Hematopoietic multipotent progenitor cell treated with erythropoietin and hydrocortisone succinate and interleukin-3 and kit ligand, for 17 days (in vitro differentiated cells): ENCODE data around the gene STAT2.
A peak's percentile ranks its signal among the peaks of the same experiment; 100 is the strongest.
"Not testable (repeated sequence)": the region's sequence is repeated elsewhere in the genome, so short reads cannot be mapped to it uniquely, and the experiment has no call there.

Experiments used
- DNase-seq: peaks from one replicate; pipeline ENCODE4 v3.0.0-alpha.2; 2015; ENCODE audit warnings: low spot score

Gene STAT2

DNA sequence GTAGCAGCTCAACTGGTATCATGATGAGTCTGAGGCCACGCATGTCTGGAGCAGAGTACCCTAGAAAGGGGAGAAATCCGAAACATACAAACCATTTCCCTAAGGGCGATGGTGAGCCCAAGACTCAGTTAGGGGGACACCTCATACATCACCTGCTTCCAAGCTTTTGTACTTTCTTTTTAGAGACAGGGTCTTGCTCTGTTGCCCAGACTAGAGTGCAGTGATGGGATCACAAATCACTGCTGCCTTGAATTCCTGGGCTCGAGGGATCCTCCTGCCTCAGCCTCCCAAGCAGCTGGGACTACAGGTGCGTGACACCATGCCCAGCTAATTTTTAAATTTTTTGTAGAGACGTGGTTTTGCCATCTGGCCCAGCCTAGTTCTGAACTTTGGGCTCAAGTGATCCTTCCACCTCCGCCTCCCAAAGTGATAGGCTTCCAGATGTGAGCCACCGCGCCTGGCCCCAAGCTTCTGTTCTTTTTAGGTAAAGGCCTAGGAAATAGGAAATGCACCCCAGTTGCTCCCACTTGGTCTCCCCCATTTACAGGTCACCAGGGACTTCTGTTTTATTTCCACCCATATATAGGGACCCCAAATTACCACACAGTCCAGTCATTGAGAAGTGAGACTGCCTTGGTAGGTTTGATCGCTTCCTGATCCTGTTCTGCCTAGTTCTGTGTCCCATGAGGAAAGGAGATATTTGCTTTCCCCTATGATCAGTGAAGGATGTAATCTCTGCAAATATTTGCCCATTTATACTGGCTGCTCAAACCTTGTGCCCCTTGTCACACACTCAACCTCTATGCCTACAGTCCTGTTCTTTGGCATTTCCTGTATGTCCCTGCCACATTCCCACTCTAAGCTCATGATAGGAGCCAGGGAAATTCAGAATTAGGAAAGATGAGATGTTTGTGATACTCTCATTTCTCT, 2.5 kb upstream of the STAT2 start, which contains the start of gene APOF:
Gene APOF, minus strand, starts transcription at position 728 of the 930 bp plus-strand sequence. Its CDS starts 112 bp downstream, at position 616.
- no peak for DNase-seq

DNA sequence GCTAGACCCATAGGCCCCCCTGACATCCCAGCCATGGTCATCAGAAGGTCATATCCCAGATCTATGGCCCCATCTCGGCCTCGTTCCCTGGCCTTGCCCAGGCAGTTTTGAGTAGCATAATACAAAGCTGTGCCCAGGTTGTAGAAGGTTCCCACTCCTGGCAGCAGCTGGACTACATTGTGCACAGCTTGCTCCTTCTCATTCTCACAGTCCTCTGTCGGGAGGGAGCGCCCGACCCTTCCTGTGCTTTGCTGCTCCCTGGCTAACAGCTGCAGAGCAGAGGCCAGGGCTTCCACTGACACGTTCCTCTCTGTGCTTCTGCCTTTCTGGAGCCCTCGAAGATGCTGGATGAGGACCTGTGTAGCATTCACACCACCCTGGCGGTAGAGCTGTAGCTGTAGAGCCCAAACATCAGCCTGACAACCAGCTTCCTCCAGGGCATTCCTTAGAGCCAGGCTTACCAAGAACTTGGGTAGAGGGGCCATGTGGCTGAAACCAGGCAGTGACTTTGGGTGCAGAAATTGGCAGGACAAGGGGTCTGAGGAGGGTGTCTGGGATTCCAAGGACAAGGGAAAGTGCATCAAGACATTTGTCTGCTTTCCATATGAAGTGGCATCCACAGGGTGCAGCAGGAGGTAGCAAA, 1.7 kb upstream of the STAT2 start:
- no peak for DNase-seq

DNA sequence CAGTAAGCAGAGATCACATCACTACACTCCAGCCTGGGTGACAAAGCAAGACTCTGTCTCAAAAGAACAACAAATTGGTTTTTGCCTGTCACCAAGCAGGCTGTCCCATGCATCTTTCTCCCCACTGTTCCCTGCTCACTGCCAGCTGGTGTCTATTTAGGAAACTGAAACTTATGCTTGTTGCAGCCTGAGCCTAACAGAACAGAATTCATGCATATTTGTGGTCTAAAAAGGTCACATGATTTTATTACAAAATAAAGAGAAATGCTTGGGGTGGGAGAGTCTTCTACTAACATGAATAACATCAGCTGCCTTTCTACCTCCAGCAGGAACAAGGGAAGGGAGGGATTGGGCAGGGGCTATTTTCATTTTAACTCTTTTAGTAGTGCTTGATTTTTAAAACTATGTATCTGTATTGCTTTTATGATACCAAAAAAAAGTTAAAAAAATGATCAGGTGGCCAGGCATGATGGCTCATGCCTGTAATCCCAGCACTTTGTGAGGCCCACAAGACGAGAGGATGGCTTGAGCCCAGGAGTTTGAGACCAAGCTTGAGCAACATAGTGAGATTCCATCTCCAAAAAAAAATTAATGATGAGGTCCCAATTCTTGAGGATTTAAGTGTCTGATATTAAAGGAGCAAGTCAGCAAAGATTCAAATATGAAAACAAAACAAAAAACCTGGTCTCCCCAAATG, 923 bp downstream of the STAT2 start:
- no peak for DNase-seq

DNA sequence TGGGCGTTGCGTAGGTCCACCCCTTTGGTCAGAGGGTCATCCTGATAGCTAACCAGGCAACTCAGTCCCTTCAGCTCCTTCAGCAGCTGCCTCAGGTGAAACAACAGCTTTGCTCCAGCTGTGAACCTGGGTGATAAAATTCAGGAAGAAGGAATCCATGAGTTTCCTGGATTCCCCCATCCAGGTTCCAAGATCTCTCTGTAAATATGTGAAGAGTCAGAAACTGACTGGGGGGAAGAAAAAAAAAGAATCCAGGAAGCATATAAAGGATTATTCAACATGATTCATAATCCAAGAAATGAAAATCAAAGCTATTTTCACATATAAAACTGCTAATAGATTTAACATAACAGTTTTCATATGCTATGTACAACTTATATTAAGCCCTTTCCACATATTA, 8.6 kb downstream of the STAT2 start:
- DNase-seq = no peak

DNA sequence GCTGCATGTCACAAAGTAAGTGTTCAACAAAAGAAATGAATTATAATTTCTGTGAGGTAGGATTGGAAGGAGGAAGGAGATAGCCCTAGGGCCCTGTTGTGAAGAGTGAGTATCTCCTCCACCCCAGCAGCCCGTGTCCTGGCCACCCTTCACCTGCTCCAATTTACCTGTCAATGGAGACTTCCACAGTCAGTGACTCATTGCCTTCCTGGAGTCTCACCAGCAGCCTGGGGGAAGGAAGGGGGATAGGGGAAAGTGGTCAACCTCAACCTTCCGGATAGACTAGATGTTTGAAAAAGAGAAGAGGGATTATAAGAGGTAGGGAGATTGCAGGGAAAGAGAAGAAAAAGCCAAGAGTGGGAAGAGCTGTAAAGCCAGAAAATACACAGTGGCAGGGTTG, 9.2 kb downstream of the STAT2 start:
- no peak for DNase-seq

DNA sequence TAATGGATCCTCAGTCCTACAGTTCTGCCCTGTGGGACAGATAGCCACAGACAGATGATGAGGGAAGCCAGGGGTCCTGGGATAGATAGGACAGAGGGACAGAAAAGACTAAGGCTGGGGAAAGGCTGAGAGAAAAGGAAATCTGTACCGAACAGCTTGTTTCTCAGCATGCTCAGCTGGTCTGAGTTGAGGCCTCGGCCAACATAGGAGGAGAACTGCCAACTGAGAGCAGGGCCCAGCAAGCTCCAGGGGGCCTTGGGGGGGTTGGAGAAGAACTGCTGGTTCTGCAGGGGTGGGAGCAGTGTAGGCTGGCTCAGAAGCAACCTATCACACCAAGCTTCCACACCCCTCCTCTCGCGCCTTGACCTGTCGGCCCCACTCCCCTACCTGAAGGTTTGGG, 11.1 kb downstream of the STAT2 start:
- no peak for DNase-seq

DNA sequence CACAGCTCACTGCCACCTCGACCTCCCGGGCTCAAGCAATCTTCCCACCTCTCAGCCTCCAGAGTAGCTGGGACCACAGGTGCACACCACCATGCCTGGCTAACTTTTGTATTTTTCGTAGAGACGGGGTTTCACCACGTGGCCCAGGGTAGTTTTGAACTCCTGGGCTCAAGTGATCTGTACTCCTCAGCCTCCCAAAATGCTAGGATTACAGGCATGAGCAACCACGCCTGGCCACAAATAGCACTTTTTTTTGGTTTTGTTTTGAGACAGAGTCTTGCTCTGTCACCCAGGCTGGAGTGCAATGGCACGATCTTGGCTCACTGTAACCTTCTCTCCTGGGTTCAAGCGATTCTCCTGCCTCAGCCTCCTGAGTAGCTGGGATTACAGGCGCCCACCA, 12.7 kb downstream of the STAT2 start:
- not testable (repeated sequence) for DNase-seq

DNA sequence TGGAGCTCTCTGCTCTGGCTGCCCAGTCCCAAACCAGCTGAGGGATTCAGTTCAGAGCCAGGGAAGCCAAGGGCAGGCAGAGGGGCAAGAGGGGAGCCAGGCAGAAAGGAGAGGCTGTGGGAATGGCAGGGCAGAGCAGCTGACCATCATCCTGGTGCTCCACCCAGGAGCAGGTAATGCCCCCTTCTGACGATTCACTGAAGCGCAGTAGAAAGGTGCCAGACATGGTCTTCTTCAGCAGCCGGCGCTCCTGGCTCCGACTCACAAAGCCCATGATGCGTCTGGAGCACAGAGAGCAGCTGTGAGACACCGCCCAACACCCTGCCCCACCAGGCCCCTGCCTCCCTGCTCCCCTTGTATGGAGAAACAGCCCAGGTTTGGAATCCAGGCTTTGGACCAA, 13.2 kb downstream of the STAT2 start:
- no peak for DNase-seq

DNA sequence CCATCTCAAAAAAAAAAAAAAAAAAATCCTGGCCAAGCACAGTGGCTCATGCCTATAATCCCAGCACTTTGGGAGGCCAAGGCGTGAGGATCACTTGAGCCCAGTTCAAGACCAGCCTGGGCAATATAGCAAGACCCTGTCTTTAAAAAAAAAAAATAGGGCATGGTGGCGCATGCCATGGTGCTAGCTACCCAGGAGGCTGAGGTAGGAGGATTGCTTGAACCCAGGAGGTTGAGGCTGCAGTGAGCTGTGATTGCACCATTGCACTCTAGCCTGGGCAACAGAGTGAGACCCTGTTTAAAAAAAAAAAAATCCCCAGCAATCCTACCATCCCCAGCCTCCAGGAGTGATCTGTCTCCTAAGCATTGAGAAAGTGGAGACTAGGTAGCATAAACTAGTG, 17.6 kb downstream of the STAT2 start:
- not testable (repeated sequence) for DNase-seq

DNA sequence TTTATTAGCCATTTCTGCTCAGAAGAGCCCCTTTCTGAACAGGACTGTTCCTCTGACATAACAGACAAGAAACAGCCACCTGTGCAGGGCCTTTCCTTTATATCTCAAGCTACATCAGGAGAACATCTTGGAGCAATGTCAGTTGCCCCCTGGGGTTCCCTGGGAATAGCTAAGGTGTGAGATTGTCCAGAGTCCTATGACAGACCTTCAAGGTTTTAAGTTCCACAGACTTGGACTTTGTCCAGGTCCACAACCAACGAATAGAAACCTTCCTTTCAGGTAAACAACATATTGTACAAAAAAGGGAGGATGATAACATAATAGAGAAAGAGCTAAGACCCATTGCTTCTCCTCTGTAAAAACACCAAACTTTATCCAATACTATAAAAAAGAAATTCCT, 18.3 kb downstream of the STAT2 start:
- no peak for DNase-seq

DNA sequence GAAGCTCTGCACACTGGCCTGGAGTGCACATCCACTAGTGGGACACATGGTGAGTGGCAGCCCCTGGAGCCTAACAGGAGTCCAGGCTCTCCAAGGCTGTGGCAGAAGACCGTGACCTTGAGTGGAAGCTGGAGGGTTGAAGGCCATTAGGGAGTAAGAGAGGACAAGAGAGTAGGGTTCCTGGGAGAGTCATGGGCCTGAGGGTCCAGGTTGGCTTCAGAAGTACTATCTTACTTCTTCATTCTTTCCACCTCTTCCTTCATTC, 20.8 kb downstream of the STAT2 start:
- DNase-seq = no peak

DNA sequence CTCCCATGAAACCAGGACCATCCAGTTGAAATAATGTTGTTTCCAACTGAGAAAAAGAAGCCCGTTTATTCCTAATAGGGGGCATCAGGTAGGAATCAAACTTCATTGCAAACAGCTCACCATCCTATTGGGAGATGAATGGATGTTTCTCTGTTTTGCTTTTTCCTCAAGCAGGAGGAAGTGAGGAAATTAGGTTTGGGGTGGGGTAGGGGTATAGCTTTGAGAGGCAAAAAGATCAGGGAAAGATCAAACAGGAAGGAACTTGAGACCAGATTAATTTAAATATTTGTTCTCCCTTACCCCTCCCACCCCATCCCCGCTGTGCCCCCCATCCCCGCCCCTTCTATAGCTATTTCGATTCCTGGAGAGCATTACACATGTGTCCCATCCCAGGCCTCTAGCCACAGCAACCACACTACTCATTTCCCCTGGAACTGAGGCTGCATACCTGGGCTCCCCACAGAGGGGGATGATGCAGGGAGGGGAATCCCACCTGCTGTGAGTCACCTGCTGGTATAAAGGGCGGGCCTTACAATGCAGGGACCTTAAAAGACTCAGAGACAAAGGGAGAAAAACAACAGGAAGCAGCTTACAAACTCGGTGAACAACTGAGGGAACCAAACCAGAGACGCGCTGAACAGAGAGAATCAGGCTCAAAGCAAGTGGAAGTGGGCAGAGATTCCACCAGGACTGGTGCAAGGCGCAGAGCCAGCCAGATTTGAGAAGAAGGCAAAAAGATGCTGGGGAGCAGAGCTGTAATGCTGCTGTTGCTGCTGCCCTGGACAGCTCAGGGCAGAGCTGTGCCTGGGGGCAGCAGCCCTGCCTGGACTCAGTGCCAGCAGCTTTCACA, 21.4 kb downstream of the STAT2 start, which contains the start of gene IL23A:
Gene IL23A, plus strand, starts transcription at position 577 of the 850 bp plus-strand sequence. Its CDS starts 161 bp downstream, at position 738.
- no peak for DNase-seq

DNA sequence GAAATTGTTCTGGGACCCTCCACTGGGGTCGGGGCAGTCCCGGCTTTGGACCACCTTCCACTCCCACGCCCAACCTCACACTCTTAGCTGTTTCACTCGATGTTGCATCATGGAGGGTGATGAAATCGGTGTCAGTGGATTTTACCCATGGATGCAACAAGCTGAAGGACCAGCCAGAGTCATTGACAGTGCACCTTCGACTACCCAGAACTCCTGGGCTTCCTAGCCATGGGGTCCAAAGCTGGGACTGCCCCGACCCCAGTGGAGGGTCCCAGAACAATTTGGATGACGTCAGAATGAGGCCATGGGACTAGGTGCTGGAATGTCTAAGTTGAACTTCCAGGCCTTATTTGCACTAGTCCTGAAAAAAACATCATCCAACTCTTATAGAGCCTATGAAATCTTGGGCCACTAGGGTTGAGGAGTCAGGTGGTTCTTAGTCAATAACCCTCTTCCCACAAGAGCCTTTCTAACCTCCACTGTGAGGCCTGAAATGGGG, 22.1 kb downstream of the STAT2 start:
- DNase-seq = no peak

DNA sequence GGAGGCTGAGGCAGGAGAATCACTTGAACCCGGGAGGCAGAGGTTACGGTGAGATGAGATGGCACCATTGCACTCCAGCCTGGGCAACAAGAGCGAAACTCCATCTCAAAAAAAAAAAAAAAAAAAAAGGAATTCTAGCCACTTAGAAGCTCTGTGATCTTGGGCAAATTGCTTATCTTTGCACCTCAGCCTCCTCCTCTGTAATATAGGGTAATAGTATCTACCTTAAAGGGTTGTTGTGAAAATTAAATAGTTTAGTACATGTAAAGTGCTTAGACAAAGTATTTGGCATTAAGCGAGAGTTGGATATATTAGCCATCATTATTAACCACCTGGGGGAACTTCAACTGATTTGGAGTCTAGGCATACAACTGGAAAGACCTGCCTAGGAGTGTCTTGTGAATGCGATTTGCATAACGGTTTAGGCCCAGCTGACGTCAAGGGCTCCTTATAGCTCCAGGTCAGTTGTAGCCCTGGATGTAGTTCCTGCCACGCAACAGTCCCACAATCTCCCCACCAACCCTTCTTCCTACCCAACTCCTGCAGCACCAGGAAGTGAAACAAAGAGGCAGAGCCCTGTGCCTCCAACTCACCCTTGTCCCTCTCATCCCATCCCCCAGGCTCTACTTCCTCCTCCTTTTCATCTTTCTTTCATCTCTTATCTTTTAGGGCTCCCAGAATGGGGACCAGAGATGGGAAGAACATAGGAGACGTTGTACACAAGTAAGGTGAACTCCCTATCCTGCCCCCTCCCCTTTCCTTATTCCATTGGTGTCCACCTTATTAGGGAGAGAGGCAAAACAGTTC, 23.3 kb downstream of the STAT2 start:
- no peak for DNase-seq

DNA sequence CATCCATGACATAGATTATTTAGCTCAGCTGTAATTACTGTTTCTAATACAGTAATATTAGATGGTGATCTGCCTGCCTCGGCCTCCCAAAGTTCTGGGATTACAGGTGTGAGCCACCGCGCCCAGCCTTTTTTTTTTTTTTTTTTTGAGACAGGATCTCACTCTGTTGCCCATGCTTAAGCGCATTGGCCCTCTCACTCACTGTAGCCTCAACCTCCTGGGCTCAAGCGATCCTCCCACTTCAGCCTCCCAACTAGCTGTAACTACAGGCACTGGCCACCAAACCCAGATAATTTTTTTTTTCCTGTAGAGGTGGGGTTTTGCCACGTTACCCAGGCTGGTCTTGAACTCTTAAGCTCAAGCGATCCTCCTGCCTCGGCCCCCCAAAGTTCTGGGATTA, 24.4 kb downstream of the STAT2 start:
- DNase-seq = not testable (repeated sequence)

DNA sequence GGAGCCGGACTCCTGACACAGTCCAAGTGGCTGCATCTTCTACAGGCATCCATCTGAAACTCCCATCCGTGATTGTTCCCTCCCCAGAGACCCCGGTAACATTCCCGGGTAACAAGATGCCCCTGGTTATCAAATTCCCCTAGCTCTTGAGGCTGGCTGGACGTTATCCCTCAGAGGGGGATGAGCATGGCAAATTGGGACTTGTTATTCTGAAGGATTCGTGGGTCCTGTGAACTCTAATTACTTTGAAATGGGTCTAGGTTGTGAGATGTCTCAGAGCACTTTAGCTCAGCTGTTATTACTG, 25.5 kb downstream of the STAT2 start:
- no peak for DNase-seq

DNA sequence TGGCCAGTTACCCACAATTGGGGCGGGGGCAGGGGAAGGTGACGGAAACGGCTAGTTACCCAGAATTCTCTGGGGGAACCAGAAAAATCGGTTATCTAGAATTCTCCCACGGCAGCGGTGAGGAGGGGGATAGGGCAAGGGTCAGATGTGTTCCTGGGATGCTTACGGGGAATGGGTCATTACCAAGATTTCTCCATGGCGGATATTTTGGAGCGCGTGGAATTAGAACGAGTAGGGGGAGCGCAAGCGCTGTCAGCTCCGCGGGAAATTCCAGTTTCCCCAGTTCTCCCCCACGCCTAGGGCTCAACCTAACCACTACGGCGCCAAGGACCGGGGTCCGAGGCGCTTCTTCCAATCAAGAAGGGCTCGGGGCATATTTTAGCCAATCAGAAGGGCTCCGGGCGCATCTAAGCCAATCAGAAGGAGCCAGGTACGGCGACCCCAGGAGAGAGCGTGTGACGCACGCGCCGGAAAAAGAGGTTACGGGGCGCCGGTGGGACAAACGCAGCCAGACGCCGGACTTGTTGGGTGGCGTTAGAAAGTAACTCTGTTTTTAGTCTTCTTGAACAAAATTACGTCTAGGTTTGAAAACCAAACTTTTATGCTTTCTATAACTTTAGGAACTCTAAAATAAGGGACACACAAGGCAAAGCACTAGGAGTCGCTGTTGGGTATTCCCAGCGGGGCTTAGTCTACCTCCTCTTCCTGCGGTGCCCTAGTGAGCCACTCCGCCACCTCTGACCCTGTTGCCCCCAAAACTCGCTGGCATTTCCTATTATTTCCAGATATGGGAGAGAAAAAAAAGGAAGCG, 26.0 kb downstream of the STAT2 start, which contains the start of gene PAN2:
Gene PAN2, minus strand, starts transcription at position 322 of the 811 bp plus-strand sequence. CDS start 906 bp downstream, outside the sequence.
- DNase-seq = peak; percentile 92

DNA sequence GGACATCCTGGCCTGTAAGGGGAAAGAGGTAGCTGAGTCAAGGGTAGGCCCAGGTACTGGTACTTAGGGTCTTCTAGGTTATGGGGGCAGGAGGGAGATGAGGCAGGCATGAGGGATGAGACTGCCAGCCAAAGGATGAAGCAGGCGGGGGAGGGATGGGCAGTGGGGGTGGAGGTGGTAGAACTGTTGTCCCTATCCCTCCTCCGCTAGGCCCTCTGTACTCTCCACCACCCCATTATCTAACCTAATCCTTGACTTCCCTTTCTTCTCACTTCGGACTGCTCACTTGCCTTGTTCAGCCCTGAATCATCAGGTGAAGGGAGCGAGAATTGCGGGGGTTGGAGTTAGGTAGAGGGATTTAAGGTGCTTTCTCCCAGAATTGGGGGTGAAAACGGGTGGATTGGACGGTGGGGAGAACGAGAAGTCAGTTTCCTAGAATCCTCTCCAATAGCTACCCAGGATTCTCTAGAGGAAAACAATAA, 26.7 kb downstream of the STAT2 start:
- no peak for DNase-seq

DNA sequence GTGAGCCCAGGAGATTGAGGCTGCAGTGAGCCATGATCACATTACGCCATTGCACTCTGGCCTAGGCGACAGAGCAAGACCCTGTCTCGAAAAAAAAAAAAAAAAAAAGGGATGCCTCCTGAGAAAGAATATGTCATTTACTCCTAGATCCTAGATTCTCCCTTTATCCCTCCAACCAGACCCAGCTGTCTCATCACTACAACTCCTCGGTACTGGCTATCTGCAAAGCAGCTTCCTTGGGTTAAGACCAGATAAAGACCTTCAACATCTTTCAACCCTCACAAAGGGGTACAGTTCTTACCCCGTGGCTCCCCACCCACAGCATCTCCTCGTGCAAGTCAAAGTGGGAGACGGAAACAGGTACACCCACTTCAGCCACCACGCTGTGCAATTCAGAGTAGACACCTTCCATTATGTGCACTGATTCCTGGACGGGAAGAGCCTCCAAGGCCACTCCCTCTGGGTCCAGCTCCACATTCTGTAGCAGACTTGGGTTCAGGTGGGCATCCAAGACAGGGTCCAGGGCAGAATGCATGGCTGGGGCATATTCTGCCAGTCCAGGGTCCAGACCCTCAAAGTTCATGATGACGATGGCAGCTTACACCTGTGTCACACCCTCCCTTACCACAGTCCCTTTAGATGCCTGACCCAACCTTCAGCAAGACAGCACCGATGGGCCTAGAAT, 27.3 kb downstream of the STAT2 start:
- no peak for DNase-seq
